Fibroblast of skin of scalp (primary cell): ENCODE measurements around the gene CTNS.
A peak's percentile ranks its signal among the peaks of the same experiment; 100 is the strongest.

ENCODE experiments used
- DNase-seq: peaks from one replicate; pipeline ENCODE4 v3.0.0-alpha.2; 2013

CTNS gene

GRCh38 chr17:3659541-3660111 lies 23.1 kb downstream of the CTNS start:
- DNase-seq: peak; percentile 73

- no peak for DNase-seq
These were observed 23.8 kb downstream of the CTNS start for GRCh38 chr17:3660311-3660891.

- no peak for DNase-seq
These were observed 26.8 kb downstream of the CTNS start for GRCh38 chr17:3663102-3664011.

DNA sequence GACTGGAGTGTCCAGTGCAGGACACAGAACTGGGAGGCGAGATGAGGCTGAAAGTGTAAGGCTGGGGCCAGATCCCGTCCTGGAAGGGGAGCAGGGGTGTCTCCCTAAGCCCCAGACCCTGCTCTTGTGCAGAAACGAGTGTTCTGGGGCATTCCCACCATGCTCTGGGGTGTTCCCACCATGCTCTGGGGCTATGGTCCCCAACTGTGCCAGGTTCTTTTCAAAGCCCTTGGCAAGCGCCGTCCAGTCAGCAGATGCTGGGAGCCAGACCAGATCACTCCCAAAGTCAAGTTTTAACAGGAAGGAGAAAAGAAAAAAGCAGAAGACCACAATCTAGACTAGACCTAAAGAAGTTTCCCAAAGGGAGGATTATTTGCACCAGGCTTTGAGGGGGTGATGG lies 29.3 kb downstream of the CTNS start:
- DNase-seq: no peak

DNA sequence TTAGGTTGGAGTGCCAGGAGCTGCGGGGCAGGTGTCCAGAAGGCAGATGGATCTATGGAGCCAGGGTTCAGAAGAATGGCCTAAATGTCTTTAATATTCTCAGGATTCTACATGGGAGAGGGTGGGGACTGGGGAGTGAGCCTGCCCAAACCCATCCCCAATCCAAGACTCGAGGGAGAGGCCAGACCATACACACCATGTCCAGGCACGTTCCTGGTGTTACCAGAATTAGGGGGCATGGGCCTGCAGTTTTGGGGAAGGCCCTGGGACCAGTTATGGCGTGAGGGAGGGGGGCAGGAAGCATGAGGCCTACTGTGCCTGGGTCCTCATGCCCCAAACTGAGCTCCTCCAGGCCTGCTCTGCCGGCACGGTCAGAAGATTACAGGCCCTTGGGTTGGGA lies 30.0 kb downstream of the CTNS start:
- no peak for DNase-seq

DNA sequence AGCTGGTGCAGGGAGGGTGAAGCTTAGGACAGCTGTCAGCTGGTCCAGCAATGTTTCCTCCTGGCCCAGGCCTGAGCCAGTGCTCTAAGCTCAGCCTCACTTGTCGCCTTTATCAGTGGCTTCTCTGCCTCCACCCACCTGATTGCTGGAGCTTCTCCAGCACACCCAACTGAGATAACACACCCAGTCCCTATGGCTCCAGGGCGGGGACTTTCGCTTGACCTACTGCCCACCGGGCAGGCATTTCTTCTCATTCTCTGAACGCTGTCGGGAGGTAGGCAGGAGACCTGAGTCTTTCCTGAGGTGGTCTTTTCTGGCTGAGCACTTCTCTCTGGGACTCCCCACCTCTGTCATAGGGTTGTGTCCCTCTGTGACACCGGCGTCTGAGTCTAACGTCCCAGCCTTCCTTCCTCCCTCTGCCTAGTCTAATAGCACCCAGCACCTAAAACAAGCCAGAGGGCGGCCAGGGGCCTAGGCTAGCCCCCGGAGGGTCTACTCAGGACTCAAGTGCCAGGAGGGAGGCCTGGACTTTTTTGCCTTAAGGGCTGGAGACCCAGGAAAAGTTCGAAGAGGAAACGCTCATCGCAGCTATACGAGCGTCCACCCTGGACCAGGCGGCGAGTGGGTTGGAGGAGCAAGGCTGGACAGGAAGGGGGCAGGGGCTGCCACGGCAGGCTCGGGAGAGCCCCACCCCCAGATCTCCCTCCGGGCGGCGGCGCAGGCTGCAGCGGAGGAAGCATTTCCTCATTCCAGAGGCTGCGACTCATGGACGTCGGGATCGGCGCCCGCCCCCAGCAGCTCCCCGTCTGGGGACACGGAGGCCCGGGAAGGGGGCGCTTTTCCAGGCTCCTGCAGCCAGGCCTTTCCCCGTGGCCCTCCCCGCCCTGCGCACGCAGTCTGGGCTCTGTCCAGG lies 31.1 kb downstream of the CTNS start:
- peak; percentile 95 for DNase-seq

- peak; percentile 98 for DNase-seq
These were observed 31.9 kb downstream of the CTNS start, which contains the start of the genes EMC6 and TAX1BP3 for GRCh38 chr17:3668279-3669084. EMC6 (plus strand) TSS chr17:3668812; CDS start chr17:3669147, 335 bp downstream. TAX1BP3 (minus strand) TSS chr17:3668578; CDS start chr17:3668526, 52 bp downstream.

- DNase-seq: no peak
These were observed 32.5 kb downstream of the CTNS start for GRCh38 chr17:3669085-3669347.

DNA sequence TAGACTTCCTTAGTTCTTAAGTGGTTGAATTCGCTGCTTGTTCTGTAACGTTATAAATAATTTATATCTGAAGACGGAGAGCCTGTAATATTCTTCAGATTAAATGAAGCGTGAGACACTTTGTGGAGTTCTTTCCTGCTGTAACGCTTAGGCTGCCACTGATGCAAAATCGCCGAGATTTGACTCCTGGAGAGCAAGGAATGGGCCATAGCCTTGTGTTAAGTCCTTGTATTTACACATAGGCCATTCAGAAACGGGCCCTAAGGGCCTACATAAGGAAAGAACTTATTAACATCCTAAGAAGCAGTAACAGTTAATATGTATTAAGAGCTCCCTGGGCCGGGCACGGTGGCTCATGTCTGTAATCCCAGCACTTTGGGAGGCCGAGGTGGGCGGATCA lies 33.0 kb downstream of the CTNS start:
- no peak for DNase-seq

DNA sequence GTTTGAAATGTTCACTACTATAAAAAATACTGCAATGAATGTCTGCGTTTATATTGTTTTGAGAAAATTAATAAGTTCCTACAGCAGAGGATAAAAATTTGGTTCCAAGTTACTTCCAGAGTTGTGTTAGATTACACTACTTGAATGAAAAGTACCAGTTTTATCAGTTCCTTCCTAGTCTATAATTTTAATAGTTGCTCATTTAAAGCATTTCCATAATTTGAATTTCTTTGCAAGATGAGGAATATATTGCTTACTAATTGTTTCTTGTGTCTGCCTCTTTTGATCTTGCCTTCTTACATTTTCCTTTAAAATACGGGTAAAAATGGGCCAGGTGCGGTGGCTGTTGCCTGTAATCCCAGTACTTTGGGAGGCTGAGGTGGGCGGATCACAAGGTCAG lies 36.0 kb downstream of the CTNS start:
- no peak for DNase-seq

DNA sequence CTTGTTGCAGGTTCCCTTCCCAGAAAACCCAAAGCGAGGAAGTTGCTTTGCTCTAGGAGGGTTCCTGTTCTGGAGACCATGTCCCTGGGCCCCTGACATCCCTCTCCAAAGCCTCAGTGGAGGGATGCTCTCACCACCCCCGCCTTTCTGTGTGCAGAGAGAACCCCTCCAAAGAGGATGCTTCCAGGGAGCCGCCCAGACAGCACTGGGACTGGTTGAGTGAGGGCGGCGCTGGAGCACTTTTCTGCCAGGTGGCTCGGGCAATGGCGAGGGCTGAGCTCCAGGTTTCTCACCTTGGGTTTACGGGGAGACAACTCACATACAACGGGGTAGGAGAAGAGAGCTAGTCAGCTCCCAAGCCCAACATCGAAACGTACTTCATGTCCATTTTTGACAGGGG lies 39.3 kb downstream of the CTNS start:
- no peak for DNase-seq

GRCh38 chr17:3678095-3678820 lies 41.7 kb downstream of the CTNS start:
- no peak for DNase-seq

DNA sequence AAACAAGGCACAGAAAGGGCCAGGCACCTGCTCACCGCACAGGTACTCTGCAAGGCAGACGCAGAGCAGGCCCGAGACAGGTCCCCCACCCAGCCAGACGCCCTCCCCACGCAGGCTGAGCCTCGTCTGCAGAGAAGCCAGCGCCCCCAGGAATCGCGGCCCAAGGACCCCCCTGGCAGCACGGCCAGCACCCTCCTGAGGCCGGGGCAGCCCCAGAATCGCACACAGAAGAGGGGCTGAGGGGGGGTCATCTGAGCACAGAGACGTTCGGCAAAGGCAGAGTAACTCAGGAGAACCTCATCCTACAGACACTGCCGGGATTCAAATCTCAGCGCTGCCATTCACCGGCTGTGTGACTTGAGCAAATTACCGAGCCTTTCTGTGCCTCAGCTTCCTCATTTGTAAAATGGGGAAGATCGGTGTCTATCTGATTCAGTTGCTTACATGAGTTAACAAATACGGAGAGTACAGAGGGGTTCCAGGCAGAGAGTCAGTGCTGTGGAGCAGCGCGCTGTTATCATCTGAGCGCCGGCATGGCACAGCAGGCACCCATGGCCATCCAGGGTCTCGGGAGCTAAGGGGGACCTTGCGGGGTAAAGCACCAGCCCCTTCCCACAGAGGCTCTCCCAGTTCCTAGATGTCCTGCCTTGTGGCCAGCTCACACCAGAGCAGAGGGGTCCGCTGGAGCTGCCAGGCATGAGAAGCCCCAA lies 42.4 kb downstream of the CTNS start:
- DNase-seq: no peak

- DNase-seq: no peak
These were observed 43.1 kb downstream of the CTNS start for GRCh38 chr17:3679531-3680126.

GRCh38 chr17:3681057-3681456 lies 44.5 kb downstream of the CTNS start:
- DNase-seq: no peak

DNA sequence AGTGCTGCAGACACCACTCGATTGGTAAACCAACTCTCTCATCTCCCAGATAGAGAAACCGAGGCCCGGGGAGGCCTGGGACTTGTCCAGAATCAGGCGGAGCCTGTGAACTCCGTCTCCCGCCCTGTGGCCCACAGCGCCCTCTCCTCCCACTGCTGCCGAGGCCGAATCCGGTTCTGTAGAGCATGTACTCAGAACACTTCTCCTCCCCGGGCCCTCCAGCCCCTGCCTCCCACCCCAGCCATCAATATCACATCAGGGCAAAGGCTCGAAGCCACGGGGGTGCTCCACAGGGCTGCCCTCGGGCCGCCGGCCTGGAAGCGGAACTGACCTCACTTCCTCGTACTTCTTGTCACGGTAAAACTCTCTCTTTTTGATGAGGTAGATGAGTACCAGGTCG lies 45.0 kb downstream of the CTNS start:
- no peak for DNase-seq

- DNase-seq: no peak
These were observed 45.5 kb downstream of the CTNS start for GRCh38 chr17:3682033-3682432.

DNA sequence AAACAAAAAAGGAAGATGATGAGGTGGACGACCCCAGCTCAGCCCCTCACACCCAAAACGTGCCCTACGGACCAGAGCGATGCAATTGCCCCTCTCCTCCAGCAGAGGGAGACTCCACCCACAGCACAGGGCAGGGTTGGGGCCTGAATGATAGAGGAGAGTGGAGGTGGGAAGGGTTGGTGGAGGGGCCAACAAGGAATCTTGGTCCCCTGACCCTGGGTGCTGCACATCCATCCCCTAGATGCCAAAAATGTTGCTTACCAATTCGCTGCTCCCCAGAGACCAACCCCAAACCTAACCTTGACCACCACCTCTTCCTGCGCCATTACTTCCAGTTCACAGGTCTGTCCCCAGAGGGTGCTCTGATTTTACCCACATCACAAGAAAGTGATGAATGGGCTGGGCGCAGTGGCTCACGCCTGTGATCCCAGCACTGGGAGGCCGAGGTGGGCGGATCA lies 46.5 kb downstream of the CTNS start:
- DNase-seq: peak; percentile 20

DNA sequence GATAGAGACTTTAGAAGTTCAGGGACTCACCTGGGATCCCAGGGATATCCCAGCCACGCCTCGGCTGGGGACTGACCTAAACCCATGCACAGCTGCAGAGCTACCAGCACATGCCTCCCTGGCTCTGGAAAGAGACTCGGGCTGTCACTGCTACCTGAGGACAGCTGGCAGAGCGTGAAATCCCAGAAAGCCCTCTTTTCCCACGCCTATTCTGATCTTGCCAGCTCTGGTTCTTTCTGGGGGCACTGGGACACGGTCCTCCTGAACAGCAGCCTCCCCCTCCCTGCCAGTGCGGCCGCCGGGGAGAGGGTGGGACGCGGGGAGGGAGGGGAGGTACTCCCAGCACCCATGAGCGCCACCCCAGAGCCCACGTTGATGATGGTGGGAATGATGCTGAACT lies 48.6 kb downstream of the CTNS start:
- DNase-seq: no peak

GRCh38 chr17:3688027-3688553 lies 51.5 kb downstream of the CTNS start:
- peak; percentile 3 for DNase-seq
